Stomach (tissue), 4 donors: Measurements from ENCODE around the gene PMF1.

Source experiments
- POLR2A ChIP-seq, 4 donors: fragments of 450-650 bp; IDR thresholded peaks; one replicate each; pipeline ENCODE4 v1.6.1; 2016; ENCODE audit warnings: antibody characterized with exemption in 4 of 4, control low read depth in 2 of 4, mild to moderate bottlenecking in 1 of 4, moderate library complexity in 1 of 4
- TF ChIP-seq, protein P1 (sequence below), 7 experiments: fragments of 450-650 bp in 4 of 7; fragments of 200-600 bp in 3 of 7; sonication (generic) in 3 of 7; IDR thresholded peaks; one replicate each; pipeline ENCODE4 v1.5.1; 2016 to 2019; ENCODE audit warnings: antibody characterized with exemption in 7 of 7, control low read depth in 2 of 7, mild to moderate bottlenecking in 1 of 7

DNA sequence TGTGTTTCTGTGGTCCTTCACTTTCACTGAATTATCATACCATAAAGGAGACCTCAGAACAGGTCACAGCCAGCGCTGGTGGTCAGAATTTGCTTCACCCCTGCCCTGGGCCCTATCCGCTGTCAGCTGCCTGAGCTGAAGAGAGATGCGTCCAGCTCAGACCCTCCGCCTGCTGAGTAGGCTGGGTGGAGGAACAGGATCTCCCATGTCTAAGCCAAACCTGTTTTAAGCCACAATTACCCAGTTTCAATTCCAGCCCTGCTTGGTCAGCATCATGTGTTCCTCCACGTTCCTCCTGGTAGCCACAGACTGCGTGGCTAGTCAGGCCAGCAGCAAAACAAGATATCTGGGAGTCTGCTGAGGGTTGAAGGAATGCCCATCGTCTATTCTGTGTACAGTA, 15.7 kb downstream of the PMF1 start:
- TF ChIP-seq POLR2A (IDR thresholded peaks at IDR 0.05), result no peak
- TF ChIP-seq, protein P1, sequence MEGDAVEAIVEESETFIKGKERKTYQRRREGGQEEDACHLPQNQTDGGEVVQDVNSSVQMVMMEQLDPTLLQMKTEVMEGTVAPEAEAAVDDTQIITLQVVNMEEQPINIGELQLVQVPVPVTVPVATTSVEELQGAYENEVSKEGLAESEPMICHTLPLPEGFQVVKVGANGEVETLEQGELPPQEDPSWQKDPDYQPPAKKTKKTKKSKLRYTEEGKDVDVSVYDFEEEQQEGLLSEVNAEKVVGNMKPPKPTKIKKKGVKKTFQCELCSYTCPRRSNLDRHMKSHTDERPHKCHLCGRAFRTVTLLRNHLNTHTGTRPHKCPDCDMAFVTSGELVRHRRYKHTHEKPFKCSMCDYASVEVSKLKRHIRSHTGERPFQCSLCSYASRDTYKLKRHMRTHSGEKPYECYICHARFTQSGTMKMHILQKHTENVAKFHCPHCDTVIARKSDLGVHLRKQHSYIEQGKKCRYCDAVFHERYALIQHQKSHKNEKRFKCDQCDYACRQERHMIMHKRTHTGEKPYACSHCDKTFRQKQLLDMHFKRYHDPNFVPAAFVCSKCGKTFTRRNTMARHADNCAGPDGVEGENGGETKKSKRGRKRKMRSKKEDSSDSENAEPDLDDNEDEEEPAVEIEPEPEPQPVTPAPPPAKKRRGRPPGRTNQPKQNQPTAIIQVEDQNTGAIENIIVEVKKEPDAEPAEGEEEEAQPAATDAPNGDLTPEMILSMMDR (IDR thresholded peaks at IDR 0.05), result no peak
